Neural cell (in vitro differentiated cells): Measurements from ENCODE around the gene SNRPN.

Experiments used
- EP300 ChIP-seq: fragments of 450-650 bp; conservative IDR thresholded peaks from 2 replicates; pipeline ENCODE4 v1.6.1; 2014; ENCODE audit warnings: antibody characterized with exemption, mild to moderate bottlenecking, moderate library complexity; ENCODE audit not compliant: poor library complexity, severe bottlenecking
- EZH2 ChIP-seq: fragments of 200-600, 300-800 bp; shearing (Covaris generic), sonication (generic); IDR thresholded peaks from 2 replicates; pipeline ENCODE4 v1.6.1; 2014; ENCODE audit warnings: antibody characterized with exemption, low read length, borderline replicate concordance, mild to moderate bottlenecking; ENCODE audit not compliant: insufficient read depth, poor library complexity, severe bottlenecking
- POLR2AphosphoS5 ChIP-seq: IDR thresholded peaks from 2 replicates; pipeline ENCODE4 v1.6.1; 2012
- TF ChIP-seq, protein P1 (sequence below): fragments of 450-650 bp; IDR thresholded peaks from 2 replicates; pipeline ENCODE4 v1.5.1; 2014; ENCODE audit warnings: antibody characterized with exemption, mild to moderate bottlenecking, moderate library complexity; ENCODE audit not compliant: poor library complexity, severe bottlenecking

DNA sequence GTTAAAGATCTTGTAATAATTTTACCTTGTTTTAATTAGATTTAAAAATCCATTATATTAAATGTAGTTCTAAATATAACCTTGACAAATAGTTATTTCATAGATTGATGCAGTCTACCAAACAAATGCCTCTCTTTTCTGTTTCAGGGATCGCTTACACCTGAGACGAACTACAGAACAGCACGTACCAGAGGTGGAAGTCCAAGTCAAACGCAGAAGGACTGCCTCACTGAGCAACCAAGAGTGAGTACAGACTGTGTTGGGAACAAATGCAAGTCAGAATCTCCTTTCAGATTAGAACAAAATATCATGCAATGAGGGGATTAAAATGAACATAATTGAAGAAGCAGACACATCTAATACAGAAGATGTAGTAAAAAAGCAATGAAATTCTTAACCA is 7.2 kb downstream of the SNRPN start:
- TF ChIP-seq, protein P1, sequence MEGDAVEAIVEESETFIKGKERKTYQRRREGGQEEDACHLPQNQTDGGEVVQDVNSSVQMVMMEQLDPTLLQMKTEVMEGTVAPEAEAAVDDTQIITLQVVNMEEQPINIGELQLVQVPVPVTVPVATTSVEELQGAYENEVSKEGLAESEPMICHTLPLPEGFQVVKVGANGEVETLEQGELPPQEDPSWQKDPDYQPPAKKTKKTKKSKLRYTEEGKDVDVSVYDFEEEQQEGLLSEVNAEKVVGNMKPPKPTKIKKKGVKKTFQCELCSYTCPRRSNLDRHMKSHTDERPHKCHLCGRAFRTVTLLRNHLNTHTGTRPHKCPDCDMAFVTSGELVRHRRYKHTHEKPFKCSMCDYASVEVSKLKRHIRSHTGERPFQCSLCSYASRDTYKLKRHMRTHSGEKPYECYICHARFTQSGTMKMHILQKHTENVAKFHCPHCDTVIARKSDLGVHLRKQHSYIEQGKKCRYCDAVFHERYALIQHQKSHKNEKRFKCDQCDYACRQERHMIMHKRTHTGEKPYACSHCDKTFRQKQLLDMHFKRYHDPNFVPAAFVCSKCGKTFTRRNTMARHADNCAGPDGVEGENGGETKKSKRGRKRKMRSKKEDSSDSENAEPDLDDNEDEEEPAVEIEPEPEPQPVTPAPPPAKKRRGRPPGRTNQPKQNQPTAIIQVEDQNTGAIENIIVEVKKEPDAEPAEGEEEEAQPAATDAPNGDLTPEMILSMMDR = no peak
- TF ChIP-seq EP300 = no peak
- TF ChIP-seq POLR2AphosphoS5 = no peak
- no peak for TF ChIP-seq EZH2
